ENCODE data around the gene FAM241A. TPM values are rescaled to one million over a fixed set of nuclear protein-coding genes. Genes with fewer than 3 reads are reported as not detected.
"Not testable (repeated sequence)": the region's sequence is repeated elsewhere in the genome, so short reads cannot be mapped to it uniquely, and the experiment has no call there.

FAM241A gene
- total and polyA plus RNA-seq, 2 donors (not counting 1 experiment from before 2014, with no cell fraction given) = 0.43 to 0.79 TPM

DNA sequence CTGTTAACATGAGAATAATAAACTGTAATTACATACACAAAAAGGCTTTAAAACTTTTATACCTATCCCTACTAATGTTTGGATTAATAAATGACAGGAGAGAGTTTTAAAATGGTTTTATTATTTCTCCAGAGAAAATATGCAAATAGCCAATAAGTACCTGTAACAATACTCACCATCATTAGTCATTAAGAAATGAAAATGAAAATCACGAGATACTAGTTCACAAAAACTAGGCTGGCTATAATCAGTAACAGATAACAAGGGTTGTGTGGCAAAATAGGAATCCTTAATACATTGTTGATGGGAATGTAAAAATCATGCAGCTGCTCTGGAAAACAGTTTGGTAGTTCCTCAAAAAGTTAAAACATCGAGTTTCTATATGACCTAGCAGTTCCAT is 61.2 kb downstream of the FAM241A start:
- CTCF ChIA-PET = no interaction called here
- H4K20me1 ChIP-seq (ENCODE audit: control insufficient read depth, insufficient read depth, low read length, poor library complexity, severe bottlenecking) = no peaks in the 10 kb centered on the region
- intact Hi-C loops (cut with micrococcal nuclease) = no loop called here
- H3K4me2 ChIP-seq (replicated peaks; ENCODE audit: low read depth, low read length, poor library complexity, severe bottlenecking) = no peak overlapping the region
- H3K27ac ChIP-seq (ENCODE audit: low read length in 2 of 2) = no peak overlapping the region
- H2AFZ ChIP-seq (ENCODE audit: insufficient read depth, low read depth, low read length, poor library complexity, severe bottlenecking) = no peak overlapping the region
- no peaks in the 10 kb centered on the region for H3K36me3 ChIP-seq (replicated peaks in 1 of 2; ENCODE audit: control extremely low read depth in 1 of 2, control insufficient read depth in 1 of 2, extremely low read depth in 1 of 2, insufficient read depth in 2 of 2, low read length in 1 of 2)
- Mint-ChIP-seq H3K27ac (no peak overlapping the region), H3K4me3 (no peak overlapping the region), H3K4me1 (no peaks in the 10 kb centered on the region), H3K9me3 (ENCODE audit: insufficient read depth) (no peaks in the 10 kb centered on the region), H3K27me3 (no peaks in the 10 kb centered on the region)
- TF ChIP-seq EZH2 (IDR thresholded peaks at IDR 0.05; ENCODE audit: borderline replicate concordance, insufficient read depth, low read depth, low read length, poor library complexity, severe bottlenecking) (no peak), CTCF (IDR thresholded peaks at IDR 0.05) (no peak)
- no peaks in the 10 kb centered on the region for H3K9me3 ChIP-seq (ENCODE audit: control extremely low read depth in 1 of 3, control insufficient read depth in 2 of 3, insufficient read depth in 1 of 3, low read length in 2 of 3)
- H3K9ac ChIP-seq (ENCODE audit: low read length) = no peak overlapping the region
- no CpG with 5 or more reads among the region's 2 CpGs for WGBS (ENCODE audit: insufficient coverage)
- POLR2A ChIA-PET = no interaction called here
- no peaks in the 10 kb centered on the region for H3K27me3 ChIP-seq (replicated peaks in 1 of 4; ENCODE audit: control extremely low read depth in 1 of 4, control insufficient read depth in 3 of 4, insufficient read depth in 4 of 4, low read length in 3 of 4)
- no peak for ATAC-seq (ENCODE audit: low read depth)
- no peak for DNase-seq
- H3K4me1 ChIP-seq (ENCODE audit: control insufficient read depth in 2 of 2, insufficient read depth in 2 of 2, low read length in 2 of 2) = no peaks in the 10 kb centered on the region
- H3K79me2 ChIP-seq (ENCODE audit: control insufficient read depth, insufficient read depth, low read length) = no peaks in the 10 kb centered on the region
- no peak overlapping the region for H3K4me3 ChIP-seq (ENCODE audit: control extremely low read depth in 1 of 5, extremely low read depth in 1 of 5, insufficient read depth in 1 of 5, low read depth in 2 of 5, low read length in 4 of 5)

DNA sequence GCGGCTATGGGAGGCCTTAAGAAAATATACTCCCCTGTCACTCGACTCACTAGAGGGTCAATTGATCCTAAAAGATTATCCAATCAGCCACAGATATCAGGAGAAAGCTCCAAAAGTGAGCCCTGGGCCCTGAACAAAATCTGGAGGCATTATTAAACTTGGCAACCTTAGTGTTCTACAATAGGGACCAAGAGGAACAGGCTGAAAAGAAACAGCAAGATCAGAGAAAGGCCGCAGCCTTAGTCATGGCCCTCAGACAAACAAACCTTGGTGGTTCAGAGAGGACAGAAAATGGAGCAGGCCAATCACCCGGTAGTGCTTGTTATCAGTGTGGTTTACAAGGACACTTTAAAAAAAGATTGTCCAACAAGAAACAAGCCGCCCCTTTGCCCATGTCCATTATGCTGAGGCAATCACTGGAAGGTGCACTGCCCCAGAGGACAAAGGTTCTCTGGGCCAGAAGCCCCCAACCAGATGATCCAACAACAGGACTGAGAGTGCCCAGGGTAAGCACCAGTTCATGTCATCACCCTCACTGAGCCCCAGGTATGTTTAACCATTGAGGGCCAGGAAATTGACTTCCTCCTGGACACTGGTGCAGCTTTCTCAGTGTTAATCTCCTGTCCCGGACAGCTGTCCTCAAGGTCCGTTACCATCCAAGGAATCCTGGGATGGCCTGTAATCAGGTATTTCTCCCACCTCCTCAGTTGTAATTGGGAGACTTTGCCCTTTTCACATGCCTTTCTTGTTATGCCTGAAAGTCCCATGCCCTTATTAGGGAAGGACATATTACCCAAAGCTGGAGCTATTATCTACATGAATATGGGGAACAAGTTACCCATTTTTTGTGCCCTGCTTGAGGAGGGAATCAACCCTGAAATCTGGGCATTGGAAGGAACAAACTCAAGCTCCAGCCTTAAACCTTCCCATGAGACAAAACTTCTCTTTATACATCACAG is 63.2 kb downstream of the FAM241A start:
- H3K4me1 ChIP-seq (ENCODE audit: control insufficient read depth in 2 of 2, insufficient read depth in 2 of 2, low read length in 2 of 2); H3K27me3 ChIP-seq (replicated peaks in 1 of 4; ENCODE audit: control extremely low read depth in 1 of 4, control insufficient read depth in 3 of 4, insufficient read depth in 4 of 4, low read length in 3 of 4); H3K9ac ChIP-seq (ENCODE audit: low read length); ATAC-seq (ENCODE audit: low read depth); H3K9me3 Mint-ChIP-seq (ENCODE audit: insufficient read depth); POLR2A ChIA-PET; H2AFZ ChIP-seq (ENCODE audit: insufficient read depth, low read depth, low read length, poor library complexity, severe bottlenecking); H3K4me3 Mint-ChIP-seq; H3K36me3 ChIP-seq (replicated peaks in 1 of 2; ENCODE audit: control extremely low read depth in 1 of 2, control insufficient read depth in 1 of 2, extremely low read depth in 1 of 2, insufficient read depth in 2 of 2, low read length in 1 of 2); H3K27ac ChIP-seq (ENCODE audit: low read length in 2 of 2); H3K9me3 ChIP-seq (ENCODE audit: control extremely low read depth in 1 of 3, control insufficient read depth in 2 of 3, insufficient read depth in 1 of 3, low read length in 2 of 3); H3K27ac Mint-ChIP-seq; H3K4me1 Mint-ChIP-seq; H3K27me3 Mint-ChIP-seq; H4K20me1 ChIP-seq (ENCODE audit: control insufficient read depth, insufficient read depth, low read length, poor library complexity, severe bottlenecking); H3K4me2 ChIP-seq (replicated peaks; ENCODE audit: low read depth, low read length, poor library complexity, severe bottlenecking); H3K79me2 ChIP-seq (ENCODE audit: control insufficient read depth, insufficient read depth, low read length); DNase-seq; intact Hi-C loops (cut with micrococcal nuclease); H3K4me3 ChIP-seq (ENCODE audit: control extremely low read depth in 1 of 5, extremely low read depth in 1 of 5, insufficient read depth in 1 of 5, low read depth in 2 of 5, low read length in 4 of 5): not testable (repeated sequence)
- CTCF ChIA-PET = interaction anchor here (1.0 kb wide), 1 partner anchor 13 kb away, joined by 3 read pairs; no protein-coding TSS in a partner anchor
- 100% methylated on average over 6 of the region's 7 CpGs for WGBS (ENCODE audit: insufficient coverage)

All from B cell (primary cell).